Measurements from ENCODE around the gene CBLC.

Gene CBLC, protein sequence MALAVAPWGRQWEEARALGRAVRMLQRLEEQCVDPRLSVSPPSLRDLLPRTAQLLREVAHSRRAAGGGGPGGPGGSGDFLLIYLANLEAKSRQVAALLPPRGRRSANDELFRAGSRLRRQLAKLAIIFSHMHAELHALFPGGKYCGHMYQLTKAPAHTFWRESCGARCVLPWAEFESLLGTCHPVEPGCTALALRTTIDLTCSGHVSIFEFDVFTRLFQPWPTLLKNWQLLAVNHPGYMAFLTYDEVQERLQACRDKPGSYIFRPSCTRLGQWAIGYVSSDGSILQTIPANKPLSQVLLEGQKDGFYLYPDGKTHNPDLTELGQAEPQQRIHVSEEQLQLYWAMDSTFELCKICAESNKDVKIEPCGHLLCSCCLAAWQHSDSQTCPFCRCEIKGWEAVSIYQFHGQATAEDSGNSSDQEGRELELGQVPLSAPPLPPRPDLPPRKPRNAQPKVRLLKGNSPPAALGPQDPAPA

DNA sequence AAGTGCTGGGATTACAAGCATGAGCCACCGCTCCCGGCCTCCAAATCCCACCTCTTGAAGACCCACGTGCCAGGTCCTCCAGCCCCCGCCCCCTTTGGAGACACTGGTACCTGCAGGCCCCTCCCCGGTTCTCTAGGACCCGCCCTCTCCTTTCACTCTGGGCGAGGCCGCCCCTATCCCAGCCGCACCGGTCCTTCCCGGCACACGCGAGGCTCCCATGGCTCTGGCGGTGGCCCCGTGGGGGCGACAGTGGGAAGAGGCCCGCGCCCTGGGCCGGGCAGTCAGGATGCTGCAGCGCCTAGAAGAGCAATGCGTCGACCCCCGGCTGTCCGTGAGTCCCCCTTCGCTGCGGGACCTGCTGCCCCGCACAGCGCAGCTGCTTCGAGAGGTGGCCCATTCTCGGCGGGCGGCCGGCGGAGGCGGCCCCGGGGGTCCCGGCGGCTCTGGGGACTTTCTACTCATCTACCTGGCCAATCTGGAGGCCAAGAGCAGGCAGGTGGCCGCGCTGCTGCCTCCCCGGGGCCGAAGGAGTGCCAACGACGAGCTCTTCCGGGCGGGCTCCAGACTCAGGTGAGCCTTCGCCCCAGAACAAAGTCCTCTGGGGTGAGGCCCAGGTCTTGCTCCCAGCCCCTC lies at the start of gene CBLC:
Gene CBLC, plus strand, starts transcription at position 176 of the 633 bp plus-strand sequence. Its CDS starts 42 bp downstream, at position 218.
- Histone ChIP-seq H3K9ac (ENCODE audit: low read length) (no peak within 1 kb of the TSS), H3K4me3 (ENCODE audit: low read length) (no peak within 1 kb of the TSS), H3K4me2 (ENCODE audit: low read length) (no peak within 1 kb of the TSS), H3K27me3 (ENCODE audit: low read depth, low read length) (peaks cover 14% of the 10 kb centered on the region; the same call in 1 of the 2 replicates), H4K20me1 (ENCODE audit: insufficient read depth, low read length) (no peaks in the 10 kb centered on the region), H2AFZ (ENCODE audit: low read depth, low read length) (no peak within 1 kb of the TSS), H3K4me1 (ENCODE audit: low read length) (no peaks in the 10 kb centered on the region), H3K27ac (ENCODE audit: low read length) (no peak within 1 kb of the TSS), H3K9me3 (ENCODE audit: insufficient read depth, low read length) (no peaks in the 10 kb centered on the region), H3K79me2 (ENCODE audit: low read length) (no peaks in the 10 kb centered on the region), H3K36me3 (replicated peaks; ENCODE audit: low read depth, low read length) (no peaks in the 10 kb centered on the region)
- no peak for TF ChIP-seq EZH2phosphoT487 (IDR thresholded peaks at IDR 0.05; ENCODE audit: low read depth)
- TF ChIP-seq, protein P1, sequence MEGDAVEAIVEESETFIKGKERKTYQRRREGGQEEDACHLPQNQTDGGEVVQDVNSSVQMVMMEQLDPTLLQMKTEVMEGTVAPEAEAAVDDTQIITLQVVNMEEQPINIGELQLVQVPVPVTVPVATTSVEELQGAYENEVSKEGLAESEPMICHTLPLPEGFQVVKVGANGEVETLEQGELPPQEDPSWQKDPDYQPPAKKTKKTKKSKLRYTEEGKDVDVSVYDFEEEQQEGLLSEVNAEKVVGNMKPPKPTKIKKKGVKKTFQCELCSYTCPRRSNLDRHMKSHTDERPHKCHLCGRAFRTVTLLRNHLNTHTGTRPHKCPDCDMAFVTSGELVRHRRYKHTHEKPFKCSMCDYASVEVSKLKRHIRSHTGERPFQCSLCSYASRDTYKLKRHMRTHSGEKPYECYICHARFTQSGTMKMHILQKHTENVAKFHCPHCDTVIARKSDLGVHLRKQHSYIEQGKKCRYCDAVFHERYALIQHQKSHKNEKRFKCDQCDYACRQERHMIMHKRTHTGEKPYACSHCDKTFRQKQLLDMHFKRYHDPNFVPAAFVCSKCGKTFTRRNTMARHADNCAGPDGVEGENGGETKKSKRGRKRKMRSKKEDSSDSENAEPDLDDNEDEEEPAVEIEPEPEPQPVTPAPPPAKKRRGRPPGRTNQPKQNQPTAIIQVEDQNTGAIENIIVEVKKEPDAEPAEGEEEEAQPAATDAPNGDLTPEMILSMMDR (IDR thresholded peaks at IDR 0.05; ENCODE audit: low read depth, low read length): no peak

DNA sequence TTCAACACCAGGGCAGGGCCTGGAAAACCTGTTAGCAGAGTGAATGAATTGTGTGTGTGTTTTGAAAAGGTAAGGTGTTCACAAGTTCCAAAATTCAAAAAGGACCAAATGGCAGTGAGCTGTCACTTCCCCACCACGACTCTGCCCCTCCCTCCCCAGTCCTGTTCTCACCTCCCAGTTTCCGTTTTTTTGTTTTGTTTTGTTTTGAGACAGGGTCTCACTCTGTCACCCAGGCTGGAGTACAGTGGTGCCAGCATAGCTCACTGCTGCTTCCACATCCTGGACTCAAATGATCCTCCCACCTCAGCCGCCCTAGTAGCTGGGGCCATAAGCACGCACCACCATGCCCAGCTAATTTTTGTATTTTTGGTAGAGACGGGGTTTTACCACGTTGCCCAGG lies 49.5 kb upstream of the CBLC start:
- peak overlapping the region; percentile 42 for H3K4me2 ChIP-seq (ENCODE audit: low read length)

DNA sequence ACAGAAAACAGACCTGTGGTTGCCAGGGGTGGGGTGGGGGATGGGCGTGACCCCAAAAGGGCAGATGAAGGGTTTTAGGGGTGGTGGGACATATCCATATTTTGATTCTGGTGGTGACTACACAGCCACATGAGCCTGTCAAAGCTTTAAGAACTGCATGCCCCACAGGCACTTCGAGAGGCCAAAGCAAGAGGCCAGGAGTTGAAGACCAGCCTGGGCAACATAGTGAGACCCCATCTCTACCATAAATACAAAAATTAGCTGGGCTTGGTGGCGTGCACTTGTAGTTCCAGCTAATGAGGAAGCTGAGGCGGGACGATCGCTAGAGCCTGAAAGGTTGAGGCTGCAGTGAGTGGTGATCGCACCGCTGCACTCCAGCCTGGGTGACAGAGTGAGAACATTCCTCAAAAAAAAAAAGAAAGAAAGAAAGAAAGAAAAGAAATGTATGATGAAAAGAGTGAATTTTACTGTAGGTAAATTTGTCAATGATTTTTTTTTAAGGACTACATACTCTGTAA lies 48.1 kb upstream of the CBLC start:
- no peaks in the 10 kb centered on the region for H3K9me3 ChIP-seq (ENCODE audit: insufficient read depth, low read length)
- no peak overlapping the region for H3K4me2 ChIP-seq (ENCODE audit: low read length)
- H3K9ac ChIP-seq (ENCODE audit: low read length): no peak overlapping the region
- peaks cover 20% of the 10 kb centered on the region for H3K4me1 ChIP-seq (ENCODE audit: low read length)
- H3K4me3 ChIP-seq (ENCODE audit: low read length): no peak overlapping the region
- no peak overlapping the region for H3K27ac ChIP-seq (ENCODE audit: low read length)
- no peaks in the 10 kb centered on the region for H3K79me2 ChIP-seq (ENCODE audit: low read length)
- H2AFZ ChIP-seq (ENCODE audit: low read depth, low read length): no peak overlapping the region
- H3K36me3 ChIP-seq (replicated peaks; ENCODE audit: low read depth, low read length): no peaks in the 10 kb centered on the region
- H3K27me3 ChIP-seq (ENCODE audit: low read depth, low read length): peaks cover 22% of the 10 kb centered on the region
- TF ChIP-seq, protein P1 (IDR thresholded peaks at IDR 0.05; ENCODE audit: low read depth, low read length): no peak
- no peak for TF ChIP-seq EZH2phosphoT487 (IDR thresholded peaks at IDR 0.05; ENCODE audit: low read depth)
- H4K20me1 ChIP-seq (ENCODE audit: insufficient read depth, low read length): no peaks in the 10 kb centered on the region

More for the DNA sequence above, 49.5 kb upstream of the CBLC start:
- Histone ChIP-seq H3K4me1 (ENCODE audit: low read length) (peaks cover 26% of the 10 kb centered on the region), H3K27ac (ENCODE audit: low read length) (no peak overlapping the region), H3K27me3 (ENCODE audit: low read depth, low read length) (peaks cover 25% of the 10 kb centered on the region), H3K4me3 (ENCODE audit: low read length) (peak overlapping the region; percentile 14), H3K79me2 (ENCODE audit: low read length) (no peaks in the 10 kb centered on the region), H2AFZ (ENCODE audit: low read depth, low read length) (peak overlapping the region; percentile 82; the same call in 1 of the 2 replicates), H3K36me3 (replicated peaks; ENCODE audit: low read depth, low read length) (no peaks in the 10 kb centered on the region), H4K20me1 (ENCODE audit: insufficient read depth, low read length) (no peaks in the 10 kb centered on the region), H3K9me3 (ENCODE audit: insufficient read depth, low read length) (no peaks in the 10 kb centered on the region), H3K9ac (ENCODE audit: low read length) (no peak overlapping the region)
- TF ChIP-seq, protein P1 (IDR thresholded peaks at IDR 0.05; ENCODE audit: low read depth, low read length): no peak
- no peak for TF ChIP-seq EZH2phosphoT487 (IDR thresholded peaks at IDR 0.05; ENCODE audit: low read depth)

DNA sequence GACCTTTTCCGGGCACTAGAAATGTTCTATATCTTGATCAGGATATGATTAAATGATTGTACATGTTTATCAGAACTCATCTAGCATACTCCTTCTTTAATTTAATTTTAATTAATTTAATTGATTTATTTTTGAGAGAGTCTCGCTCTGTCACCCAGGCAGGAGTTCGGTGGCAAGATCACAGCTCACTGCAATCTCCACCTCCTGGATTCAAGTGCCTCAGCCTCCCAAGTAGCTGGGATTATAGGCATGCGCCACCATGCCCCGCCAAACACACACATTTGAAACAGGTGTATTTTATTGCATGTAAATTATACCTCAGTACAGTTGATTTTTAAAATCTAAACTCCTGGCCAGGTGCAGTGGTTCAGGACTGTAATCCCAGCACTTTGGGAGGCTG lies 46.6 kb upstream of the CBLC start:
- no peak overlapping the region for H3K4me3 ChIP-seq (ENCODE audit: low read length)

More for the DNA sequence above, 46.6 kb upstream of the CBLC start:
- TF ChIP-seq, protein P1 (IDR thresholded peaks at IDR 0.05; ENCODE audit: low read depth, low read length): no peak
- no peak for TF ChIP-seq EZH2phosphoT487 (IDR thresholded peaks at IDR 0.05; ENCODE audit: low read depth)
- Histone ChIP-seq H3K79me2 (ENCODE audit: low read length) (no peaks in the 10 kb centered on the region), H2AFZ (ENCODE audit: low read depth, low read length) (no peak overlapping the region), H3K27ac (ENCODE audit: low read length) (no peak overlapping the region), H3K27me3 (ENCODE audit: low read depth, low read length) (peaks cover 17% of the 10 kb centered on the region), H3K9me3 (ENCODE audit: insufficient read depth, low read length) (no peaks in the 10 kb centered on the region), H3K4me1 (ENCODE audit: low read length) (peaks cover 10% of the 10 kb centered on the region), H3K9ac (ENCODE audit: low read length) (no peak overlapping the region), H3K36me3 (replicated peaks; ENCODE audit: low read depth, low read length) (no peaks in the 10 kb centered on the region), H3K4me2 (ENCODE audit: low read length) (no peak overlapping the region), H4K20me1 (ENCODE audit: insufficient read depth, low read length) (no peaks in the 10 kb centered on the region)

All from OCI-LY3 (cell line).